K562 (cell line): Measurements from ENCODE around the gene SFI1. TPM values are rescaled to one million over a fixed set of nuclear protein-coding genes. Genes with fewer than 3 reads are reported as not detected.

Experiments used
- DPF2 ChIP-seq: fragments of 450-650 bp; IDR thresholded peaks from 2 replicates; pipeline ENCODE4 v1.6.1; 2016
- FOXJ2 ChIP-seq: fragments of 200-800 bp; sonication (Bioruptor generic); IDR thresholded peaks from 2 replicates; pipeline ENCODE4 v1.6.1; 2016; ENCODE audit warnings: missing genetic modification characterization, missing compliant biosample characterization
- HMG20B ChIP-seq: fragments of 250-450 bp; sonication (Bioruptor Pico); IDR thresholded peaks from 2 replicates; pipeline ENCODE4 v1.5.0; 2021; ENCODE audit warnings: mild to moderate bottlenecking
- MAZ ChIP-seq, 2 experiments: fragments of 450-650 bp in 1 of 2; sonication (generic) in 1 of 2; formaldehyde crosslinking; IDR thresholded peaks in 1 of 2; conservative IDR thresholded peaks in 1 of 2; 2 replicates each; pipeline versions ENCODE4 v1.4.0 to v1.5.0; 2020; ENCODE audit warnings: mild to moderate bottlenecking in 1 of 2, missing genetic modification reagents in 1 of 2
- MITF ChIP-seq: IDR thresholded peaks from 2 replicates; pipeline ENCODE4 v1.6.1; 2014; ENCODE audit warnings: antibody characterized with exemption
- MYNN ChIP-seq, 2 experiments: sonication (generic); formaldehyde crosslinking in 1 of 2; IDR thresholded peaks; 2 replicates each; pipeline versions ENCODE4 v1.5.0 to v1.6.1; 2016 to 2020; ENCODE audit warnings: antibody characterized with exemption in 1 of 2, missing genetic modification reagents in 1 of 2
- NR3C1 ChIP-seq: sonication (generic); formaldehyde crosslinking; IDR thresholded peaks from 2 replicates; pipeline ENCODE4 v1.8.1; 2022; ENCODE audit warnings: missing genetic modification reagents
- PTRF ChIP-seq: fragments of 450-650 bp; IDR thresholded peaks from 2 replicates; pipeline ENCODE4 v1.6.1; 2016; ENCODE audit warnings: mild to moderate bottlenecking, missing genetic modification characterization, missing compliant biosample characterization
- RB1 ChIP-seq: fragments of 450-650 bp; IDR thresholded peaks from 2 replicates; pipeline ENCODE4 v1.6.1; 2017; ENCODE audit warnings: low read depth, mild to moderate bottlenecking
- SMAD3 ChIP-seq: fragments of 450-650 bp; formaldehyde crosslinking; conservative IDR thresholded peaks from 2 replicates; pipeline ENCODE4 v1.4.0; 2020; ENCODE audit warnings: mild to moderate bottlenecking
- STAT5A ChIP-seq: IDR thresholded peaks from 2 replicates; pipeline ENCODE4 v1.6.1; 2012; ENCODE audit warnings: low read length, inconsistent platforms, borderline replicate concordance
- SUPT5H ChIP-seq: fragments of 450-650 bp; IDR thresholded peaks from 2 replicates; pipeline ENCODE4 v1.6.1; 2016
- TRIM24 ChIP-seq, 2 experiments: fragments of 450-650 bp; IDR thresholded peaks; 2 replicates each; pipeline ENCODE4 v1.6.1; 2016
- UBTF ChIP-seq, 2 experiments: IDR thresholded peaks; 2 replicates each; pipeline ENCODE4 v1.6.1; 2012; ENCODE audit warnings: improper control_type of control experiment in 2 of 2, low read depth in 2 of 2, low read length in 2 of 2, borderline replicate concordance in 1 of 2
- ZBED1 ChIP-seq: IDR thresholded peaks from 2 replicates; pipeline ENCODE4 v1.6.1; 2014
- ZFP1 ChIP-seq: fragments of 450-650 bp; formaldehyde crosslinking; IDR thresholded peaks from 2 replicates; pipeline ENCODE4 v1.4.0; 2020; ENCODE audit warnings: mild to moderate bottlenecking, mixed read lengths
- ZNF3 ChIP-seq: fragments of 250-450 bp; sonication (Bioruptor Pico); IDR thresholded peaks from 2 replicates; pipeline ENCODE4 v1.5.0; 2021; ENCODE audit warnings: mild to moderate bottlenecking, moderate library complexity
- ZNF586 ChIP-seq: fragments of 450-650 bp; formaldehyde crosslinking; conservative IDR thresholded peaks from 2 replicates; pipeline ENCODE4 v1.4.0; 2020; ENCODE audit warnings: mild to moderate bottlenecking, moderate library complexity
- polyA plus RNA-seq, 8 experiments: library from polyadenylated mRNA; depleted of rRNA in 4 of 8; stranded (reverse) in 5 of 8; unstranded in 3 of 8; fragments of >200 nt; fragmentation: Nextera tagmentation in 2 of 8; fragmentation: Illumina TruSeq in 1 of 8; extraction: Ambion mirVana in 2 of 8; extraction: Trizol in 1 of 8; gene quantifications; 2 replicates each; pipeline versions ENCODE4 v1.2.1 to v1.2.3, GENCODE V29; 2011 to 2014; ENCODE audit warnings: inconsistent platforms in 1 of 8, missing spikeins in 1 of 8
- total RNA-seq, 7 experiments: library from RNA; depleted of rRNA in 6 of 7; stranded (reverse); fragments of >200 nt in 6 of 7; fragmentation: Illumina TruSeq in 2 of 7; extraction: Trizol in 2 of 7; gene quantifications; 2 replicates each; pipeline versions ENCODE4 v1.2.1 to v1.2.3, GENCODE V29; 2011 to 2021; ENCODE audit warnings: low replicate concordance in 1 of 7
- TF ChIP-seq, protein P1 (sequence below): IDR thresholded peaks from 2 replicates; pipeline ENCODE4 v1.6.1; 2016; ENCODE audit warnings: missing genetic modification characterization, missing compliant biosample characterization
- TF ChIP-seq, protein P2 (sequence below): IDR thresholded peaks from 2 replicates; pipeline ENCODE4 v1.6.1; 2011; ENCODE audit not compliant: insufficient read length; ENCODE audit errors: extremely low read depth

The SFI1 gene
- total and polyA plus RNA-seq, 9 of the 15 experiments (the other 6 are each of a cell fraction or from before 2014, with no cell fraction given) = 3.0 to 25.6 (median 14.1) TPM

- no peak for TF ChIP-seq MITF
- peak; percentile 40; the same call in 1 of the 2 replicates for TF ChIP-seq MYNN (IDR thresholded peaks at IDR 0.05)
- no peak for TF ChIP-seq MYNN (CRISPR knock-in tag; IDR thresholded peaks at IDR 0.05)
- TF ChIP-seq STAT5A = peak; percentile 56
- TF ChIP-seq, protein P1, sequence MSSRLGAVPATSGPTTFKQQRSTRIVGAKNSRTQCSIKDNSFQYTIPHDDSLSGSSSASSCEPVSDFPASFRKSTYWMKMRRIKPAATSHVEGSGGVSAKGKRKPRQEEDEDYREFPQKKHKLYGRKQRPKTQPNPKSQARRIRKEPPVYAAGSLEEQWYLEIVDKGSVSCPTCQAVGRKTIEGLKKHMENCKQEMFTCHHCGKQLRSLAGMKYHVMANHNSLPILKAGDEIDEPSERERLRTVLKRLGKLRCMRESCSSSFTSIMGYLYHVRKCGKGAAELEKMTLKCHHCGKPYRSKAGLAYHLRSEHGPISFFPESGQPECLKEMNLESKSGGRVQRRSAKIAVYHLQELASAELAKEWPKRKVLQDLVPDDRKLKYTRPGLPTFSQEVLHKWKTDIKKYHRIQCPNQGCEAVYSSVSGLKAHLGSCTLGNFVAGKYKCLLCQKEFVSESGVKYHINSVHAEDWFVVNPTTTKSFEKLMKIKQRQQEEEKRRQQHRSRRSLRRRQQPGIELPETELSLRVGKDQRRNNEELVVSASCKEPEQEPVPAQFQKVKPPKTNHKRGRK (tag) = no peak
- no peak for TF ChIP-seq ZFP1
- no peak for TF ChIP-seq RB1
- no peak for TF ChIP-seq SUPT5H
- TF ChIP-seq HMG20B (CRISPR knock-in tag) = no peak
- no peak for TF ChIP-seq UBTF (IDR thresholded peaks at IDR 0.05; ENCODE audit: borderline replicate concordance in 1 of 2, low read depth in 2 of 2, low read length in 2 of 2)
- TF ChIP-seq MAZ (CRISPR knock-in tag; conservative IDR thresholded peaks at IDR 0.05 in 1 of 2, IDR thresholded peaks at IDR 0.05 in 1 of 2) = peak in 1 of 2 experiments; percentile 33; a peak in 2 of 4 replicates
- no peak for TF ChIP-seq PTRF (tag)
- no peak for TF ChIP-seq NR3C1 (CRISPR knock-in tag)
- TF ChIP-seq, protein P2, sequence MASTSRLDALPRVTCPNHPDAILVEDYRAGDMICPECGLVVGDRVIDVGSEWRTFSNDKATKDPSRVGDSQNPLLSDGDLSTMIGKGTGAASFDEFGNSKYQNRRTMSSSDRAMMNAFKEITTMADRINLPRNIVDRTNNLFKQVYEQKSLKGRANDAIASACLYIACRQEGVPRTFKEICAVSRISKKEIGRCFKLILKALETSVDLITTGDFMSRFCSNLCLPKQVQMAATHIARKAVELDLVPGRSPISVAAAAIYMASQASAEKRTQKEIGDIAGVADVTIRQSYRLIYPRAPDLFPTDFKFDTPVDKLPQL = no peak
- TF ChIP-seq FOXJ2 (tag) = no peak; the same call in 1 of the 2 replicates
- no peak for TF ChIP-seq ZNF3
- no peak for TF ChIP-seq SMAD3 (CRISPR knock-in tag)
- TF ChIP-seq TRIM24 (IDR thresholded peaks at IDR 0.05) = no peak
- peak; percentile 88 for TF ChIP-seq DPF2
- no peak for TF ChIP-seq ZBED1
- no peak for TF ChIP-seq ZNF586
- TF ChIP-seq, all 486 proteins: peak for 41
These were observed 89.0 kb downstream of the SFI1 start (continued) for GRCh38 chr22:31585161-31585859.
